ENCODE results near the gene SPARC.

DNA sequence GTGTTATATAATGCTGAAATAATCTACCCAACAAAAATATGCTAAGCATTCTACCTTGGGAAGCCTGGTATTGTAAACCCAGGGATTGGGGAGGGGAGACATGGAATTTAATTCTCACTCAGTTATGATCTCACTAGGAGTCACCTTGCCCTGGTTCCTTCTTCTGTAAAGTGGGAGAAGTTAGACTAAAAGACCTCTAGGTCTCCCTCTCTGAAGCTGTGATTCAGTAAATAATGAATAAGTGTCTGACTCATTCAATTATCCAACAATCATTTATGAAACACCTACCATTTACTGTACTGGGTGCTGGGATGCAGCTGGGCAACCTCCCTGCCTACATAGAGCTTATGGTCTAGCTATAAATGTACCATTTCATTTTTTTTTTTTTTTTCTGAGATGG is 20.2 kb upstream of the SPARC start:
- TF ChIP-seq, protein P1, sequence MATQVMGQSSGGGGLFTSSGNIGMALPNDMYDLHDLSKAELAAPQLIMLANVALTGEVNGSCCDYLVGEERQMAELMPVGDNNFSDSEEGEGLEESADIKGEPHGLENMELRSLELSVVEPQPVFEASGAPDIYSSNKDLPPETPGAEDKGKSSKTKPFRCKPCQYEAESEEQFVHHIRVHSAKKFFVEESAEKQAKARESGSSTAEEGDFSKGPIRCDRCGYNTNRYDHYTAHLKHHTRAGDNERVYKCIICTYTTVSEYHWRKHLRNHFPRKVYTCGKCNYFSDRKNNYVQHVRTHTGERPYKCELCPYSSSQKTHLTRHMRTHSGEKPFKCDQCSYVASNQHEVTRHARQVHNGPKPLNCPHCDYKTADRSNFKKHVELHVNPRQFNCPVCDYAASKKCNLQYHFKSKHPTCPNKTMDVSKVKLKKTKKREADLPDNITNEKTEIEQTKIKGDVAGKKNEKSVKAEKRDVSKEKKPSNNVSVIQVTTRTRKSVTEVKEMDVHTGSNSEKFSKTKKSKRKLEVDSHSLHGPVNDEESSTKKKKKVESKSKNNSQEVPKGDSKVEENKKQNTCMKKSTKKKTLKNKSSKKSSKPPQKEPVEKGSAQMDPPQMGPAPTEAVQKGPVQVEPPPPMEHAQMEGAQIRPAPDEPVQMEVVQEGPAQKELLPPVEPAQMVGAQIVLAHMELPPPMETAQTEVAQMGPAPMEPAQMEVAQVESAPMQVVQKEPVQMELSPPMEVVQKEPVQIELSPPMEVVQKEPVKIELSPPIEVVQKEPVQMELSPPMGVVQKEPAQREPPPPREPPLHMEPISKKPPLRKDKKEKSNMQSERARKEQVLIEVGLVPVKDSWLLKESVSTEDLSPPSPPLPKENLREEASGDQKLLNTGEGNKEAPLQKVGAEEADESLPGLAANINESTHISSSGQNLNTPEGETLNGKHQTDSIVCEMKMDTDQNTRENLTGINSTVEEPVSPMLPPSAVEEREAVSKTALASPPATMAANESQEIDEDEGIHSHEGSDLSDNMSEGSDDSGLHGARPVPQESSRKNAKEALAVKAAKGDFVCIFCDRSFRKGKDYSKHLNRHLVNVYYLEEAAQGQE (IDR thresholded peaks at IDR 0.05; ENCODE audit: insufficient replicate concordance, low read depth), result no peak
- TF ChIP-seq, protein P2, sequence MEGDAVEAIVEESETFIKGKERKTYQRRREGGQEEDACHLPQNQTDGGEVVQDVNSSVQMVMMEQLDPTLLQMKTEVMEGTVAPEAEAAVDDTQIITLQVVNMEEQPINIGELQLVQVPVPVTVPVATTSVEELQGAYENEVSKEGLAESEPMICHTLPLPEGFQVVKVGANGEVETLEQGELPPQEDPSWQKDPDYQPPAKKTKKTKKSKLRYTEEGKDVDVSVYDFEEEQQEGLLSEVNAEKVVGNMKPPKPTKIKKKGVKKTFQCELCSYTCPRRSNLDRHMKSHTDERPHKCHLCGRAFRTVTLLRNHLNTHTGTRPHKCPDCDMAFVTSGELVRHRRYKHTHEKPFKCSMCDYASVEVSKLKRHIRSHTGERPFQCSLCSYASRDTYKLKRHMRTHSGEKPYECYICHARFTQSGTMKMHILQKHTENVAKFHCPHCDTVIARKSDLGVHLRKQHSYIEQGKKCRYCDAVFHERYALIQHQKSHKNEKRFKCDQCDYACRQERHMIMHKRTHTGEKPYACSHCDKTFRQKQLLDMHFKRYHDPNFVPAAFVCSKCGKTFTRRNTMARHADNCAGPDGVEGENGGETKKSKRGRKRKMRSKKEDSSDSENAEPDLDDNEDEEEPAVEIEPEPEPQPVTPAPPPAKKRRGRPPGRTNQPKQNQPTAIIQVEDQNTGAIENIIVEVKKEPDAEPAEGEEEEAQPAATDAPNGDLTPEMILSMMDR (IDR thresholded peaks at IDR 0.05; ENCODE audit: insufficient read depth, low read length), result no peak

Measured in HL-60 (cell line).